Panc1 (cell line): Measurements from ENCODE around the gene AFF3. TPM values are rescaled to one million over a fixed set of nuclear protein-coding genes. Genes with fewer than 3 reads are reported as not detected.

Source experiments
- ATAC-seq: fragments of 200-7000 bp; cut with Tn5 transposase; 2 replicates; pipeline ENCODE4 v1.9.1; 2020; ENCODE audit warnings: mild to moderate bottlenecking, moderate library complexity
- BruUV-seq: library from RNA; stranded (reverse); fragments of 400-500 nt; replicated peaks from 2 replicates; lab custom pipeline; 2021; lab: Mats Ljungman, UMichigan
- CTCF ChIA-PET: fragments of 300-600 bp; sonication (Branson Sonifier 250); formaldehyde crosslinking; loops from one replicate; lab custom pipeline; 2022; ENCODE audit warnings: antibody characterized with exemption; lab: Charles Lee
- POLR2A ChIA-PET: fragments of 300-600 bp; sonication (Branson Sonifier 250); formaldehyde crosslinking; loops from one replicate; lab custom pipeline; 2022; ENCODE audit warnings: antibody characterized with exemption; lab: Charles Lee
- DNase-seq: peaks from one replicate; pipeline ENCODE4 v3.0.0-alpha.2; 2010; ENCODE audit warnings: low read depth, low spot score
- H3K27ac ChIP-seq: 2 replicates; pipeline ENCODE4 v1.5.1; 2011; ENCODE audit warnings: mild to moderate bottlenecking, low read length, inconsistent platforms
- H3K27me3 ChIP-seq: fragments of 200-500 bp; sonication (Bioruptor generic); 2 replicates; pipeline ENCODE4 v1.6.0; 2014; ENCODE audit warnings: low read length, inconsistent platforms; ENCODE audit not compliant: control insufficient read depth, insufficient read depth
- H3K36me3 ChIP-seq: fragments of 200-500 bp; sonication (Bioruptor generic); 2 replicates; pipeline ENCODE4 v1.5.1; 2014; ENCODE audit warnings: inconsistent platforms, mild to moderate bottlenecking, low read length, moderate library complexity; ENCODE audit not compliant: control insufficient read depth, insufficient read depth
- H3K4me1 ChIP-seq: 2 replicates; pipeline ENCODE4 v1.5.1; 2011; ENCODE audit warnings: inconsistent platforms, mild to moderate bottlenecking, low read length, moderate library complexity; ENCODE audit not compliant: control insufficient read depth, insufficient read depth
- H3K4me3 ChIP-seq, 2 experiments: 2 replicates each; pipeline ENCODE4 v1.5.1; 2011 to 2012; ENCODE audit warnings: low read depth in 2 of 2, low read length in 2 of 2, mild to moderate bottlenecking in 2 of 2, inconsistent platforms in 1 of 2, moderate library complexity in 1 of 2
- H3K9me3 ChIP-seq: fragments of 200-500 bp; sonication (Bioruptor generic); 2 replicates; pipeline ENCODE4 v1.5.1; 2014; ENCODE audit warnings: low read depth, mild to moderate bottlenecking, inconsistent platforms, low read length, moderate library complexity; ENCODE audit not compliant: control insufficient read depth, insufficient read depth
- CTCF ChIP-seq: fragments of 450-650 bp; IDR thresholded peaks from 2 replicates; pipeline ENCODE4 v1.5.1; 2017; ENCODE audit warnings: mild to moderate bottlenecking
- POLR2AphosphoS5 ChIP-seq: IDR thresholded peaks from 2 replicates; pipeline ENCODE4 v1.6.1; 2012; ENCODE audit warnings: mild to moderate bottlenecking, low read depth, low read length, moderate library complexity
- REST ChIP-seq, 2 experiments: IDR thresholded peaks; 2 replicates each; pipeline ENCODE4 v1.6.1; 2011 to 2012; ENCODE audit warnings: low read depth in 2 of 2, control low read depth in 1 of 2, low read length in 1 of 2, mild to moderate bottlenecking in 1 of 2, moderate library complexity in 1 of 2; ENCODE audit not compliant: insufficient read depth in 1 of 2
- SIN3A ChIP-seq: IDR thresholded peaks from 2 replicates; pipeline ENCODE4 v1.6.1; 2012; ENCODE audit warnings: low read depth, mild to moderate bottlenecking, low read length, moderate library complexity, borderline replicate concordance; ENCODE audit not compliant: insufficient read depth
- TCF7L2 ChIP-seq: IDR thresholded peaks from 2 replicates; pipeline ENCODE4 v1.6.1; 2011; ENCODE audit warnings: mild to moderate bottlenecking, low read depth, low read length, inconsistent platforms
- in situ Hi-C: cut with HindIII; loops from 2 replicates; pipeline ENCODE4 v1.10.0; 2016; ENCODE audit warnings: low sequenced_read_pairs, low pct_unique_long_range_greater_than_20kb
- intact Hi-C: fragments of 100-400 bp; cut with micrococcal nuclease; formaldehyde crosslinking; loops from one replicate; pipeline ENCODE4 v1.10.0; 2022; ENCODE audit not compliant: unreplicated experiment
- total RNA-seq: library from RNA; stranded (reverse); gene quantifications from one replicate; pipeline ENCODE4 v1.2.1, GENCODE V29; 2021; ENCODE audit not compliant: unreplicated experiment

AFF3 gene
- total RNA-seq, 1 experiment from 2014 or later: 2.2 TPM

GRCh38 chr2:100045000-100045399 is 97.4 kb downstream of the AFF3 start:
- intact Hi-C loops (no loop called here), in situ Hi-C loops (no loop called here)
- TF ChIP-seq SIN3A: no peak
- Histone ChIP-seq H3K4me3 (no peak overlapping the region), H3K27me3 (peaks cover 8% of the 10 kb centered on the region), H3K27ac (no peak overlapping the region), H3K9me3 (no peaks in the 10 kb centered on the region), H3K36me3 (no peaks in the 10 kb centered on the region; the same call in 1 of the 2 replicates), H3K4me1 (no peaks in the 10 kb centered on the region)
- ATAC-seq (no peak), DNase-seq (no peak)
- ChIA-PET POLR2A (no interaction called here), CTCF (no interaction called here)
- BruUV-seq: no TSS peak

GRCh38 chr2:100043891-100044255 is 98.5 kb downstream of the AFF3 start:
- intact Hi-C loops: no loop called here
- no peak overlapping the region for H3K27ac ChIP-seq
- no peaks in the 10 kb centered on the region for H3K9me3 ChIP-seq
- DNase-seq (no peak), ATAC-seq (no peak)
- H3K4me1 ChIP-seq: no peaks in the 10 kb centered on the region
- TF ChIP-seq TCF7L2: no peak
- no peak for TF ChIP-seq POLR2AphosphoS5
- no peak for TF ChIP-seq REST (IDR thresholded peaks at IDR 0.05; ENCODE audit: insufficient read depth in 1 of 2, low read depth in 2 of 2, low read length in 1 of 2)
- no peak for TF ChIP-seq CTCF
- TF ChIP-seq SIN3A: no peak
- CTCF ChIA-PET: no interaction called here
- POLR2A ChIA-PET: interaction anchor here (0.7 kb wide), 1 partner anchor 240 kb away, joined by 11 read pairs; no protein-coding TSS in a partner anchor
- in situ Hi-C loops: no loop called here
- H3K36me3 ChIP-seq: no peaks in the 10 kb centered on the region; the same call in 1 of the 2 replicates
- no peak overlapping the region for H3K4me3 ChIP-seq
- peaks cover 8% of the 10 kb centered on the region for H3K27me3 ChIP-seq
- BruUV-seq: no TSS peak

- DNase-seq (no peak), ATAC-seq (no peak)
- H3K4me3 ChIP-seq: no peak overlapping the region
- ChIA-PET CTCF (no interaction called here), POLR2A (no interaction called here)
- H3K36me3 ChIP-seq: no peaks in the 10 kb centered on the region; the same call in 1 of the 2 replicates
- peaks cover 6% of the 10 kb centered on the region for H3K27me3 ChIP-seq
- no TSS peak for BruUV-seq
- in situ Hi-C loops: no loop called here
- intact Hi-C loops: no loop called here
- no peaks in the 10 kb centered on the region for H3K4me1 ChIP-seq
- H3K9me3 ChIP-seq: no peaks in the 10 kb centered on the region
- H3K27ac ChIP-seq: no peak overlapping the region
- TF ChIP-seq CTCF (no peak), SIN3A (no peak), POLR2AphosphoS5 (no peak), TCF7L2 (no peak)
Observed at GRCh38 chr2:100043081-100043890, 99.1 kb downstream of the AFF3 start.
